A673 (cell line): Measurements from ENCODE around the gene MAL. TPM values are rescaled to one million over a fixed set of nuclear protein-coding genes. Genes with fewer than 3 reads are reported as not detected.

ENCODE experiments used
- BruUV-seq: library from RNA; stranded (reverse); fragments of 400-500 nt; replicated peaks from 2 replicates; lab custom pipeline; 2021; lab: Mats Ljungman, UMichigan
- CTCF ChIA-PET: fragments of 300-600 bp; sonication (Branson Sonifier 250); formaldehyde crosslinking; loops from one replicate; lab custom pipeline; 2022; ENCODE audit warnings: antibody characterized with exemption; lab: Charles Lee
- POLR2A ChIA-PET: fragments of 300-600 bp; sonication (Branson Sonifier 250); formaldehyde crosslinking; loops from one replicate; lab custom pipeline; 2022; ENCODE audit warnings: antibody characterized with exemption; ENCODE audit not compliant: low non-redundant PET; lab: Charles Lee
- DNase-seq: peaks from one replicate; pipeline ENCODE4 v3.0.0-alpha.2; 2015; ENCODE audit warnings: low spot score
- H3K27ac ChIP-seq: fragments of 200-600 bp; sonication (generic); 2 replicates; pipeline ENCODE4 v1.5.1; 2016; ENCODE audit warnings: mixed run types, low read depth, mild to moderate bottlenecking, mixed read lengths, antibody characterized with exemption, low read length; ENCODE audit not compliant: poor library complexity, severe bottlenecking
- H3K27me3 ChIP-seq: fragments of 200-600 bp; sonication (generic); replicated peaks from 2 replicates; pipeline ENCODE4 v1.6.1; 2017; ENCODE audit warnings: mixed run types, low read depth, mild to moderate bottlenecking, mixed read lengths, antibody characterized with exemption, low read length; ENCODE audit not compliant: insufficient read depth, poor library complexity
- H3K36me3 ChIP-seq: fragments of 200-600 bp; sonication (generic); 2 replicates; pipeline ENCODE4 v1.6.1; 2016; ENCODE audit warnings: mixed run types, mild to moderate bottlenecking, mixed read lengths, antibody characterized with exemption, low read length; ENCODE audit not compliant: insufficient read depth, poor library complexity, severe bottlenecking
- H3K4me1 ChIP-seq: fragments of 200-600 bp; sonication (generic); 2 replicates; pipeline ENCODE4 v1.6.1; 2017; ENCODE audit warnings: mixed run types, mild to moderate bottlenecking, mixed read lengths, antibody characterized with exemption, low read length; ENCODE audit not compliant: insufficient read depth, poor library complexity, severe bottlenecking
- H3K4me3 ChIP-seq: fragments of 200-600 bp; sonication (generic); 2 replicates; pipeline ENCODE4 v1.5.1; 2016; ENCODE audit warnings: low read depth, mixed run types, mild to moderate bottlenecking, mixed read lengths, low read length; ENCODE audit not compliant: poor library complexity, severe bottlenecking
- H3K9me3 ChIP-seq: fragments of 200-600 bp; sonication (generic); 2 replicates; pipeline ENCODE4 v1.6.1; 2016; ENCODE audit warnings: mixed run types, low read depth, mild to moderate bottlenecking, mixed read lengths, antibody characterized with exemption, low read length; ENCODE audit not compliant: poor library complexity, severe bottlenecking
- CTCF ChIP-seq: fragments of 300-800, 200-600 bp; sonication (generic); conservative IDR thresholded peaks from 2 replicates; pipeline ENCODE4 v1.5.1; 2017; ENCODE audit warnings: low read depth, mild to moderate bottlenecking, antibody characterized with exemption, low read length, moderate library complexity, mixed read lengths
- EZH2 ChIP-seq: fragments of 200-600 bp; sonication (generic); IDR thresholded peaks from 2 replicates; pipeline ENCODE4 v1.6.1; 2017; ENCODE audit warnings: borderline replicate concordance, low read depth, mild to moderate bottlenecking, mixed read lengths, antibody characterized with exemption, low read length; ENCODE audit not compliant: poor library complexity, severe bottlenecking
- intact Hi-C: fragments of 100-400 bp; cut with micrococcal nuclease; formaldehyde crosslinking; loops from one replicate; pipeline ENCODE4 v1.10.0; 2022; ENCODE audit not compliant: unreplicated experiment
- total RNA-seq: library from RNA; stranded (reverse); gene quantifications from 2 replicates; pipeline ENCODE4 v1.2.3, GENCODE V29; 2021

Gene MAL
- total RNA-seq, 1 experiment from 2014 or later, result not detected

GRCh38 chr2:95062242-95063085, 37.0 kb downstream of the MAL start:
- H3K27ac ChIP-seq, result no peak overlapping the region
- H3K4me1 ChIP-seq, result no peaks in the 10 kb centered on the region
- no peaks in the 10 kb centered on the region for H3K27me3 ChIP-seq
- DNase-seq, result no peak
- BruUV-seq, result no TSS peak
- ChIA-PET CTCF (no interaction called here), POLR2A (no interaction called here)
- no peaks in the 10 kb centered on the region for H3K36me3 ChIP-seq
- H3K4me3 ChIP-seq, result no peak overlapping the region
- no peaks in the 10 kb centered on the region for H3K9me3 ChIP-seq
- intact Hi-C loops, result no loop called here
- TF ChIP-seq CTCF, result no peak
- no peak for TF ChIP-seq EZH2

- no peaks in the 10 kb centered on the region for H3K36me3 ChIP-seq
- POLR2A ChIA-PET, result no interaction called here
- CTCF ChIA-PET, result no interaction called here
- no peak overlapping the region for H3K27ac ChIP-seq
- H3K9me3 ChIP-seq, result no peaks in the 10 kb centered on the region
- intact Hi-C loops, result no loop called here
- no peak for DNase-seq
- H3K4me3 ChIP-seq, result no peak overlapping the region
- no peaks in the 10 kb centered on the region for H3K4me1 ChIP-seq
- no TSS peak for BruUV-seq
- H3K27me3 ChIP-seq, result no peaks in the 10 kb centered on the region
- TF ChIP-seq EZH2 (no peak), CTCF (no peak)
These were observed 37.8 kb downstream of the MAL start for GRCh38 chr2:95063086-95063958.

GRCh38 chr2:95068256-95068655, 42.7 kb downstream of the MAL start:
- ChIA-PET CTCF (no interaction called here), POLR2A (no interaction called here)
- H3K4me1 ChIP-seq, result no peaks in the 10 kb centered on the region
- no peak for TF ChIP-seq CTCF
- no peak for TF ChIP-seq EZH2
- no peaks in the 10 kb centered on the region for H3K36me3 ChIP-seq
- no peak overlapping the region for H3K27ac ChIP-seq
- peaks cover 15% of the 10 kb centered on the region for H3K27me3 ChIP-seq
- H3K4me3 ChIP-seq, result no peak overlapping the region
- no TSS peak for BruUV-seq
- no peak for DNase-seq
- intact Hi-C loops, result no loop called here
- no peaks in the 10 kb centered on the region for H3K9me3 ChIP-seq
